ENCODE measurements around the gene DDX10. TPM values are rescaled to one million over a fixed set of nuclear protein-coding genes. Genes with fewer than 3 reads are reported as not detected.

The DDX10 gene
- total RNA-seq, 4 donors from 2014 or later: 8.8 to 27.7 (median 14.6) TPM

- TF ChIP-seq CTCF (IDR thresholded peaks at IDR 0.05; ENCODE audit: low read depth): no peak
Measured at GRCh38 chr11:108624196-108624925, 40.5 kb upstream of the DDX10 start.

GRCh38 chr11:108628326-108628725, 36.5 kb upstream of the DDX10 start:
- TF ChIP-seq CTCF (IDR thresholded peaks at IDR 0.05; ENCODE audit: low read depth): no peak

GRCh38 chr11:108628812-108629211, 36.1 kb upstream of the DDX10 start:
- no peak for TF ChIP-seq CTCF (IDR thresholded peaks at IDR 0.05; ENCODE audit: low read depth)

- TF ChIP-seq CTCF (IDR thresholded peaks at IDR 0.05; ENCODE audit: low read depth): no peak
Measured at GRCh38 chr11:108629274-108629673, 35.6 kb upstream of the DDX10 start.

GRCh38 chr11:108632041-108632704, 32.7 kb upstream of the DDX10 start:
- no peak for TF ChIP-seq CTCF (IDR thresholded peaks at IDR 0.05; ENCODE audit: low read depth)

GRCh38 chr11:108635106-108635505, 29.8 kb upstream of the DDX10 start:
- TF ChIP-seq CTCF (IDR thresholded peaks at IDR 0.05; ENCODE audit: low read depth): no peak

- no peak for TF ChIP-seq CTCF (IDR thresholded peaks at IDR 0.05; ENCODE audit: low read depth)
Measured at GRCh38 chr11:108636222-108636621, 28.6 kb upstream of the DDX10 start.
